H9 (cell line): ENCODE results near the gene GPHA2. TPM values are rescaled to one million over a fixed set of nuclear protein-coding genes. Genes with fewer than 3 reads are reported as not detected.

ENCODE experiments used
- DNase-seq: peaks from one replicate; pipeline ENCODE4 v3.0.0-alpha.2; 2017
- H2AFZ ChIP-seq: one replicate; pipeline ENCODE4 v1.6.1; 2013; ENCODE audit warnings: mild to moderate bottlenecking, low read length, control low read depth, moderate library complexity
- H2AK5ac ChIP-seq: 2 replicates; pipeline ENCODE4 v1.6.1; 2013; ENCODE audit warnings: low read length, control low read depth, mixed read lengths; ENCODE audit not compliant: insufficient read length
- H2BK120ac ChIP-seq: one replicate; pipeline ENCODE4 v1.6.1; 2013; ENCODE audit warnings: low read depth, mild to moderate bottlenecking, low read length, control low read depth, inconsistent platforms; ENCODE audit not compliant: poor library complexity, severe bottlenecking
- H2BK12ac ChIP-seq: 2 replicates; pipeline ENCODE4 v1.6.1; 2013; ENCODE audit warnings: low read length, control low read depth, mixed read lengths, low read depth; ENCODE audit not compliant: insufficient read length
- H2BK15ac ChIP-seq: 2 replicates; pipeline ENCODE4 v1.6.1; 2013; ENCODE audit warnings: low read depth, low read length, control low read depth
- H2BK20ac ChIP-seq: one replicate; pipeline ENCODE4 v1.6.1; 2013; ENCODE audit warnings: low read depth, mild to moderate bottlenecking, low read length, control low read depth, inconsistent platforms; ENCODE audit not compliant: poor library complexity, severe bottlenecking
- H2BK5ac ChIP-seq: 2 replicates; pipeline ENCODE4 v1.6.1; 2013; ENCODE audit warnings: low read length, control low read depth, mixed read lengths; ENCODE audit not compliant: insufficient read length
- H3K14ac ChIP-seq: 2 replicates; pipeline ENCODE4 v1.6.1; 2013; ENCODE audit warnings: low read length, control low read depth; ENCODE audit not compliant: insufficient read depth
- H3K18ac ChIP-seq: 2 replicates; pipeline ENCODE4 v1.6.1; 2013; ENCODE audit warnings: low read depth, mild to moderate bottlenecking, mixed read lengths, low read length, control low read depth; ENCODE audit not compliant: insufficient read length
- H3K23ac ChIP-seq: 2 replicates; pipeline ENCODE4 v1.6.1; 2013; ENCODE audit warnings: low read length, control low read depth, mixed read lengths, low read depth; ENCODE audit not compliant: insufficient read length
- H3K23me2 ChIP-seq: 2 replicates; pipeline ENCODE4 v1.6.1; 2013; ENCODE audit warnings: low read depth, mild to moderate bottlenecking, mixed read lengths, low read length, control low read depth; ENCODE audit not compliant: insufficient read length, poor library complexity, severe bottlenecking
- H3K27ac ChIP-seq: 2 replicates; pipeline ENCODE4 v1.5.1; 2013; ENCODE audit warnings: low read length, control low read depth, mixed read lengths, low read depth; ENCODE audit not compliant: insufficient read length
- H3K27me3 ChIP-seq: 2 replicates; pipeline ENCODE4 v1.6.1; 2013; ENCODE audit warnings: low read length, control low read depth, inconsistent platforms; ENCODE audit not compliant: insufficient read depth
- H3K4ac ChIP-seq: 2 replicates; pipeline ENCODE4 v1.6.1; 2013; ENCODE audit warnings: low read depth, mild to moderate bottlenecking, control low read depth, inconsistent platforms, low read length, moderate library complexity
- H3K4me1 ChIP-seq: 2 replicates; pipeline ENCODE4 v1.6.1; 2013; ENCODE audit warnings: low read length, control low read depth, inconsistent platforms; ENCODE audit not compliant: insufficient read depth
- H3K4me2 ChIP-seq: 2 replicates; pipeline ENCODE4 v1.6.1; 2013; ENCODE audit warnings: low read length, control low read depth, mixed read lengths; ENCODE audit not compliant: insufficient read length, insufficient read depth
- H3K56ac ChIP-seq: 2 replicates; pipeline ENCODE4 v1.6.1; 2013; ENCODE audit warnings: low read depth, mild to moderate bottlenecking, mixed read lengths, low read length, control low read depth; ENCODE audit not compliant: insufficient read length
- H3K79me1 ChIP-seq: 2 replicates; pipeline ENCODE4 v1.6.1; 2013; ENCODE audit warnings: low read depth, mild to moderate bottlenecking, moderate library complexity, low read length, control low read depth, inconsistent platforms; ENCODE audit not compliant: insufficient read depth, poor library complexity, severe bottlenecking
- H3K79me2 ChIP-seq: 2 replicates; pipeline ENCODE4 v1.6.1; 2013; ENCODE audit warnings: low read length, control low read depth, inconsistent platforms; ENCODE audit not compliant: insufficient read depth
- H3K9ac ChIP-seq: 2 replicates; pipeline ENCODE4 v1.6.1; 2013; ENCODE audit warnings: low read length, control low read depth, mixed read lengths; ENCODE audit not compliant: insufficient read length; ENCODE audit errors: extremely low read depth
- H3K9me3 ChIP-seq: one replicate; pipeline ENCODE4 v1.6.1; 2013; ENCODE audit warnings: low read depth, low read length, inconsistent platforms; ENCODE audit not compliant: control insufficient read depth
- H3T11ph ChIP-seq: one replicate; pipeline ENCODE4 v1.6.1; 2013; ENCODE audit warnings: mild to moderate bottlenecking, low read length, control low read depth, inconsistent platforms
- H4K20me1 ChIP-seq: one replicate; pipeline ENCODE4 v1.6.1; 2013; ENCODE audit not compliant: control insufficient read depth, insufficient read length, insufficient read depth
- H4K5ac ChIP-seq: 2 replicates; pipeline ENCODE4 v1.6.1; 2013; ENCODE audit warnings: low read depth, mild to moderate bottlenecking, mixed read lengths, low read length, control low read depth; ENCODE audit not compliant: insufficient read length
- H4K8ac ChIP-seq: replicated peaks from 2 replicates; pipeline ENCODE4 v1.6.1; 2013; ENCODE audit warnings: low read length, control low read depth, mixed read lengths, low read depth; ENCODE audit not compliant: insufficient read length
- H4K91ac ChIP-seq: 2 replicates; pipeline ENCODE4 v1.6.1; 2013; ENCODE audit warnings: low read depth, mild to moderate bottlenecking, moderate library complexity, mixed read lengths, low read length, control low read depth; ENCODE audit not compliant: insufficient read length
- H3K27ac Mint-ChIP-seq, 3 experiments: 2 replicates in 2 of 3; 3 replicates in 1 of 3; pipeline ENCODE4 v1.8.0; 2020 to 2021; ENCODE audit warnings: mixed read lengths in 3 of 3, mild to moderate bottlenecking in 1 of 3, moderate library complexity in 1 of 3
- H3K27me3 Mint-ChIP-seq: 2 replicates; pipeline ENCODE4 v1.8.0; 2021; ENCODE audit warnings: low read depth, mild to moderate bottlenecking, moderate library complexity, mixed read lengths
- H3K36me3 Mint-ChIP-seq, 3 experiments: 2 replicates in 2 of 3; 3 replicates in 1 of 3; pipeline ENCODE4 v1.8.0; 2020 to 2021; ENCODE audit warnings: low read depth in 3 of 3, mixed read lengths in 3 of 3; ENCODE audit not compliant: insufficient read depth in 1 of 3
- H3K4me1 Mint-ChIP-seq, 2 experiments: 2 replicates each; pipeline ENCODE4 v1.8.0; 2020; ENCODE audit warnings: mixed read lengths in 2 of 2
- H3K4me3 Mint-ChIP-seq, 2 experiments: 2 replicates in 1 of 2; 3 replicates in 1 of 2; pipeline ENCODE4 v1.8.0; 2020 to 2021; ENCODE audit warnings: mild to moderate bottlenecking in 2 of 2, mixed read lengths in 2 of 2, moderate library complexity in 1 of 2
- H3K9me3 Mint-ChIP-seq, 2 experiments: 2 replicates in 1 of 2; 3 replicates in 1 of 2; pipeline ENCODE4 v1.8.0; 2020; ENCODE audit warnings: mild to moderate bottlenecking in 2 of 2, mixed read lengths in 2 of 2, moderate library complexity in 1 of 2
- CTCF ChIP-seq: fragments of 200-600 bp; sonication (generic); conservative IDR thresholded peaks from 3 replicates; pipeline ENCODE4 v1.8.0; 2021; ENCODE audit warnings: antibody characterized with exemption, mild to moderate bottlenecking
- WGBS: extraction: QIAGEN DNeasy Blood & Tissue Kit; methylation state at CpG from one replicate; pipeline ENCODE4 v1.1.7; 2013; ENCODE audit warnings: missing lambda C conversion rate, low lambda C conversion rate, mixed read lengths; ENCODE audit not compliant: insufficient read length; ENCODE audit errors: extremely low coverage; 5-methylcytosine and 5-hydroxymethylcytosine counted together
- total RNA-seq: library from RNA; stranded (reverse); gene quantifications from 2 replicates; pipeline ENCODE4 v1.2.1, GENCODE V29; 2021

GPHA2 gene
- total RNA-seq, 1 experiment from 2014 or later = 2.1 TPM

GRCh38 chr11:64887234-64887756, 48.4 kb downstream of the GPHA2 start:
- TF ChIP-seq CTCF = no peak
- Histone ChIP-seq H3K4me1 (no peaks in the 10 kb centered on the region; the same call in 1 of the 2 replicates), H3K4me2 (peak overlapping the region; percentile 51), H3K9me3 (no peaks in the 10 kb centered on the region), H3K9ac (no peak overlapping the region), H4K20me1 (no peaks in the 10 kb centered on the region), H3K79me1 (no peaks in the 10 kb centered on the region), H2AK5ac (no peak overlapping the region), H3K18ac (no peak overlapping the region), H3K27ac (no peak overlapping the region), H3K56ac (no peak overlapping the region), H4K8ac (no peak overlapping the region), H3K23me2 (peaks cover 4% of the 10 kb centered on the region), H3K79me2 (no peaks in the 10 kb centered on the region), H3K14ac (no peak overlapping the region), H3K27me3 (no peaks in the 10 kb centered on the region), H3T11ph (no peak overlapping the region), H2BK15ac (no peak overlapping the region), H2AFZ (no peak overlapping the region), H3K23ac (no peak overlapping the region), H2BK120ac (no peak overlapping the region), H4K91ac (no peak overlapping the region), H2BK12ac (no peak overlapping the region), H2BK5ac (no peak overlapping the region), H3K4ac (no peak overlapping the region), H4K5ac (no peak overlapping the region), H2BK20ac (no peak overlapping the region)
- H3K27ac Mint-ChIP-seq = peak overlapping the region in 1 of 3 experiments; percentile 56; a peak in 3 of 7 replicates
- H3K4me3 Mint-ChIP-seq = no peak overlapping the region
- WGBS = no CpG with 5 or more reads among the region's 8 CpGs
- no peaks in the 10 kb centered on the region for H3K36me3 Mint-ChIP-seq
- H3K9me3 Mint-ChIP-seq = no peaks in the 10 kb centered on the region; a peak in 1 of 5 replicates
- peaks cover 12 to 23% of the 10 kb centered on the region in 2 experiments for H3K4me1 Mint-ChIP-seq
- no peak for DNase-seq
- H3K27me3 Mint-ChIP-seq = 0 out of 2 replicates have a peak, but pooled peaks cover 4% of the 10 kb centered on the region
